ENCODE results near the gene SHCBP1L.

SHCBP1L gene

GRCh38 chr1:182952677-182953444, at the start of gene SHCBP1L:
TSS of gene SHCBP1L (minus strand) at chr1:182953166. CDS start at chr1:182953133, 33 bp downstream.
- DNase-seq (ENCODE audit: low read depth in 2 of 2), result no peak

GRCh38 chr1:183002267-183002666, 49.3 kb upstream of the SHCBP1L start:
- DNase-seq (ENCODE audit: low read depth in 2 of 2), result no peak

GRCh38 chr1:183000167-183000962, 47.4 kb upstream of the SHCBP1L start:
- DNase-seq (ENCODE audit: low read depth in 2 of 2), result no peak

GRCh38 chr1:182998482-182998881, 45.5 kb upstream of the SHCBP1L start:
- no peak for DNase-seq (ENCODE audit: low read depth in 2 of 2)

GRCh38 chr1:182996816-182997215, 43.9 kb upstream of the SHCBP1L start:
- no peak for DNase-seq (ENCODE audit: low read depth in 2 of 2)

DNA sequence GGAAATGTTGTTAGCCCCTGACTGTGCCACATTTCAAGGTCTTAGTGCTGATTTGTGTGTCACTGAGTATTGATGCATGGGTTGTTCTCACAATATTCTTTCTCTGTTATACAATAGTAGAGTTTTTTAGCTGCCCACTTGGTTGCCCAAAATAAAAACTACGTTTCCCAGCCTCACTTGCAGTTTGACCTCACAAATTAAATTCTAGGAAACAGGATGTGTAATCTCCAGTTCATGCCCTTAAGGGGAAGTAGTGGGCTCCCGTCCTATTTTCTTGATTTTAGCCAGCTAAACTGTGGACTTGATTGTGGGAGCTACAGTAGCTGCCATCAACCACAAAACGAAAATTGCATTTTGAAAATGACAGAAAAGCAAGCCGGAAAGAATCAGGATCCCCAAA, 42.9 kb upstream of the SHCBP1L start:
- DNase-seq (ENCODE audit: low read depth in 2 of 2), result no peak

- no peak for DNase-seq (ENCODE audit: low read depth in 2 of 2)
Measured at GRCh38 chr1:182993746-182994145, 40.8 kb upstream of the SHCBP1L start.

GRCh38 chr1:182990413-182991144, 37.6 kb upstream of the SHCBP1L start:
- DNase-seq (ENCODE audit: low read depth in 2 of 2), result no peak

DNA sequence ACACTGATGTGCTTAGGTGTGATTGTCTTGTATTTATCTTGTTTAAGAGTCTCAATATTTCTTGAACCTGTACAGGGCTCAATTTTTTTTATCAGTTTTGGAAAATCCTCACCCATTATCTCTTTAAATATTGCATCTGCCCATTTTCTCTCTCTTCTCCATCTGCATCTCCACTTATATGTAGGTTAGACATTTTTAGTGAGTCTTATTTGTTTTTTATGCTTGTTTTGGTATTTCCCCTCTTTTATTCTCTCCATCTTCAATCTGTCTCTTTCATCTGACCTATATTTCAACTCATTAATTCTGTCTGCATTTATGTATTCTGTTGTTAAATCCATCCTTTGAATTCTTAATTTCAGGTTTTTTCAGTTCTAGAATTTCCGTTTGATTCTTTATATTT, 32.9 kb upstream of the SHCBP1L start:
- DNase-seq (ENCODE audit: low read depth in 2 of 2), result no peak

DNA sequence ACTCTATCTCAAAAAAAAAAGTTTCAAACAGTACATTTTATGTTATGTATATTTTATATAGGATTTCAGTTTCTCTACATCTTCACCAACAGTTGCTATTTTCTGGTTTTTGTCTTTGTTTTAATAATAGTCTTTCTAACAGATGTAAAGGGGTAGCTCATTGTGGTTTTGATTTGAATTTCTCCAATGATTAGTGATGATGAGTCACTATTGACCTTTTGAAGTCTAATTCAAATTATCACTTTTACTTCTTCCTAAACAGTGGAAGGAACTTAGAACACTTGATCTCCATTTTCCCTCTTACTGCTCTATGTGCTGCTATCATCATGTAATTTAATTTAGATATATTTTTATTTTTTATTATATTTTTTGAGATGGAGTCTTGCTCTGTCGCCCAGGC, 31.7 kb upstream of the SHCBP1L start:
- no peak for DNase-seq (ENCODE audit: low read depth in 2 of 2)

- DNase-seq (ENCODE audit: low read depth in 2 of 2), result no peak
Measured at GRCh38 chr1:182984138-182984537, 31.2 kb upstream of the SHCBP1L start.

GRCh38 chr1:182978151-182978853, 25.3 kb upstream of the SHCBP1L start:
- DNase-seq (ENCODE audit: low read depth in 2 of 2), result no peak

DNA sequence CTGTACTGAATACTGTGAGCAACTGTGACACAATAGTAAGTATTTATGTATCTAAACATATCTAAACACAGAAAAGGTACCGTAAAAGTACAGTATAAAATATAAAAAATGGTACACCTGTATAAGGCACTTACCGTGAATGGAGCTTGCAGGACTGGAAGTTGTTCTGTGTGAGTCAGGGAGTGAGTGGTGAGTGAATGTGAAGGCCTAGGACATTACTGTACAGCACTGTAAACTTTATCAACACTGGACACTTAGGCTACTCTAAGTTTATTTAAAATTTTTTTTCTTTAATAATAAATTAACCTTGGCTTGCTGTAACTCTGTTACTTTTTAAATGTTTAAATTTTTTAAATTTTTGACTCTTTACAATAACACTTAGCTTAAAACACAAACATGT, 24.5 kb upstream of the SHCBP1L start:
- no peak for DNase-seq (ENCODE audit: low read depth in 2 of 2)

GRCh38 chr1:182974506-182975191, 21.7 kb upstream of the SHCBP1L start:
- DNase-seq (ENCODE audit: low read depth in 2 of 2), result no peak

GRCh38 chr1:182972829-182973228, 19.9 kb upstream of the SHCBP1L start:
- no peak for DNase-seq (ENCODE audit: low read depth in 2 of 2)

DNA sequence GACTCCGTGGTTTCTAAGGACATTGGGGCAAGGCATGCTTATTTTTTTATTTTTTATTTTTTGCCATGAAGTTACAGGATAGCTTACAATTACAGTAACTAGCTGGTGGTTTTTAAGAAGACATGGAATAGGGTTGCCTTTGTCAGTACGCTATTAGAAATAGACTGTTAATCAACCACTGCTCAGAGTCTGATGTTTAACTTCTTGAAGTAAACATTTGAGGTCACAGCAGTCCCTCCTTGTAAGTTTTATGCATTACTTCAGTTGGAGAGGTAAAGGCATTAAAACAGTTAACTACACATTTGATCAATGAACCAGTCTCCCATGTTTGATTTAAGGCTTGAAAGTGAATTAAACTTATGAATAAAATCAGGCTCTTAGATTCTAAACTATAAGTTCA, 19.3 kb upstream of the SHCBP1L start:
- DNase-seq (ENCODE audit: low read depth in 2 of 2), result no peak

- no peak for DNase-seq (ENCODE audit: low read depth in 2 of 2)
Measured at GRCh38 chr1:182971219-182971618, 18.3 kb upstream of the SHCBP1L start.

DNA sequence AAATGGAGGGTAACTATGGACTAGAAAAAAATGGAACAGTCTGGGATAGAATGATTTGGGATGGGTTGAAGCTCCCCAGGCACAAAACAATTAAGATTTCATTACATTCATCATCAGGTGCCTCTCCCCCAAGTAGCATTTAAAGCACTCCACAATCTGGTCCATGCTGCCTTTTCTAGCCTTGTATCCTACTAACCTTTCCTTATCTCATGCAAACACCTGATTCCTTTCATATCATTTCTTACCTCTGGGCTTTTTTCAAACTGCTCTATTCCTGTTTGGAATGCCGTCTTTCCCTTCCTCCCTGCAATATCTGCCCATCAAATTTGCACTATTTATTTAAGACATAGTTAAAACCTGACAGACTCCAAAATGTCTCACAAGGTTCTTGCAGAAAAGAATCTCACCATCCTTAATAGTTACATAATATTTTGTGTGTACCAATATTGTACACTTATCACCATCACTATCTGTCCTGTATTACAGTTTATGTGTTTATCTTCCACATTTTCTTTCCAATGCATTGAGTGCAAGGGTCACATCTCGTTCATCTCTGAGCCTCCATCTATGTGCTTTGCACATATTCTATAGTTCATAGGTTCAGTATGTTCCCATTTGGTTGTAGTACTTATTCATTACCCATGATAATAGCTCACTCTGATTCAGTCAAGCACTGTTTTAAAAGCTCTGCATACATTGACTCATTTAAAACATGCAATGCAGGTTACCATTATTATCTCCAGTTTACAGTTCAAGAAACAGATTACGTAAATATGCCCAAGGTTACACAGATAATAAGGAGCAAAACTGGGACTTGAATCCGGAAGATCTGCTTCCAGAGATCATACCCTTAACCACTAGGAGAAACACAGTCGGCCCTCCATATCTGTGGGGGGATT, 16.1 kb upstream of the SHCBP1L start:
- DNase-seq (ENCODE audit: low read depth in 2 of 2), result no peak

GRCh38 chr1:182968151-182968741, 15.3 kb upstream of the SHCBP1L start:
- no peak for DNase-seq (ENCODE audit: low read depth in 2 of 2)

DNA sequence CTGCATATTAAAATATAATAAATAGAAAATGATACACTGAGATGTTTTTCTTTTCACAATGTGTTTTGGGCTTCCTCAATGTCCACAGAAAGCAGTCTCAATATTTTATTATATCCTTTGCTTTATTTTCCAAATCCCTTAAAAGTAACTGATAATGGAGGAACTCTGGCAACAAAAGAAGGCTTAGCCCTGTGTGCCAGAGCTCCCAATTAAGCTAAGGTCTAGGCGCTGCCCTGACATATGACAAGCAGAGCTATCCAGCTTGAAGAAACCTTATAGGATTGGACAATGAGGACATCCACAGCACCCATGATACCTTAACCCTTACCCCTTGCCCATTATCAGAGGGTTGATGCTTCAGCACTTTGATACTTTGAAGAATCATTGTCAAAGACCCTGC, 12.9 kb upstream of the SHCBP1L start:
- no peak for DNase-seq (ENCODE audit: low read depth in 2 of 2)

Data from stimulated activated CD8-positive, alpha-beta memory T cell treated with anti-CD3 and anti-CD28 coated beads, Interleukin-7, amount 100 ng/mL, for 1 hour (primary cell).